ENCODE measurements around the gene STK11. TPM values are rescaled to one million over a fixed set of nuclear protein-coding genes. Genes with fewer than 3 reads are reported as not detected.

Gene STK11
- polyA plus RNA-seq, 2 of the 4 experiments (the other 2 are of a cell fraction) = 16.2 to 33.6 TPM

DNA sequence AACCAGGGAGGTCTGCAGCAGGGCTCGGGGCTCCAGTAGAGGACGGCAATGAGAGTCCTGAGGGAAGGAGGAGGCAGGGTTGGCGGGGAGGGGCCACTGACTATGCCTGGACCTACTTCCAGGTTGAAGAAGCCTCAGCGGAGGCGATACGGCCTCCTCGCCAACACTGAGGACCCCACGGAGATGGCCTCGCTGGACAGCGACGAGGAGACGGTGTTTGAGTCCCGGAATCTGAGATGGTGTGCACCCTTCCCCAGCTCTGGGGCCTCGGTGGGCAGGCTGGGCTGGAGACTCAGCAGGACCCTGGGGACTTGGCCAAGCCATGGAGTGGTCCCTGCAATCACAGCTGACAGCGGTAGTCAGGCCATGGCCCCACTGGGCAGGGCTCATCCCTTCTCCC is 71.5 kb downstream of the STK11 start:
- Histone ChIP-seq H3K4me1 (peaks cover 26% of the 10 kb centered on the region), H3K9me3 (no peaks in the 10 kb centered on the region), H3K4me3 (peak overlapping the region; percentile 80; the same call in 2 of the 3 replicates), H3K4me2 (peak overlapping the region; percentile 99), H3K27ac (peak overlapping the region in 1 of 2 experiments; percentile 100; a peak in 2 of 6 replicates)
- no peak for FAIRE-seq
- DNase-seq (ENCODE audit: low read depth in 1 of 2, low spot score in 1 of 2) = no peak
- no peak for ATAC-seq
- ChIA-PET POLR2A (no interaction called here), CTCF (interaction anchor here (1.1 kb wide), 1 partner anchor 40 kb away, joined by 4 read pairs; no protein-coding TSS in a partner anchor)
- WGBS (ENCODE audit: missing lambda C conversion rate) = 95% methylated on average over 14 of the region's 15 CpGs
- TF ChIP-seq NR3C1 (IDR thresholded peaks at IDR 0.05) = no peak
- no peak for TF ChIP-seq HOXB13 (CRISPR knock-in tag; IDR thresholded peaks at IDR 0.05; ENCODE audit: low read depth)
- no peak for TF ChIP-seq ZFP36 (IDR thresholded peaks at IDR 0.05; ENCODE audit: borderline replicate concordance, partially characterized antibody)
- TF ChIP-seq, protein P1, sequence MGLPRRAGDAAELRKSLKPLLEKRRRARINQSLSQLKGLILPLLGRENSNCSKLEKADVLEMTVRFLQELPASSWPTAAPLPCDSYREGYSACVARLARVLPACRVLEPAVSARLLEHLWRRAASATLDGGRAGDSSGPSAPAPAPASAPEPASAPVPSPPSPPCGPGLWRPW (IDR thresholded peaks at IDR 0.05) = no peak
- TF ChIP-seq BHLHE40 (IDR thresholded peaks at IDR 0.05; ENCODE audit: low read depth, low read length) = no peak
- TF ChIP-seq ESRRA (IDR thresholded peaks at IDR 0.05; ENCODE audit: borderline replicate concordance, low read length) = no peak
- TF ChIP-seq ZSCAN20 (CRISPR knock-in tag; IDR thresholded peaks at IDR 0.05) = no peak
- no peak for TF ChIP-seq RFX5 (IDR thresholded peaks at IDR 0.05)
- no peak for TF ChIP-seq JUNB (IDR thresholded peaks at IDR 0.05)
- TF ChIP-seq MYC (IDR thresholded peaks at IDR 0.05; ENCODE audit: borderline replicate concordance, low read length) = no peak
- TF ChIP-seq EHF (CRISPR knock-in tag; IDR thresholded peaks at IDR 0.05) = no peak
- no peak for TF ChIP-seq HEYL (CRISPR knock-in tag; IDR thresholded peaks at IDR 0.05)
- TF ChIP-seq MAZ (IDR thresholded peaks at IDR 0.05; ENCODE audit: borderline replicate concordance, low read depth, low read length) = no peak
- no peak for TF ChIP-seq HOXA7 (CRISPR knock-in tag; IDR thresholded peaks at IDR 0.05)
- no peak for TF ChIP-seq CEBPB (IDR thresholded peaks at IDR 0.05)
- no peak for TF ChIP-seq CBX8 (IDR thresholded peaks at IDR 0.05)
- TF ChIP-seq KDM5A (IDR thresholded peaks at IDR 0.05) = no peak

Other genes starting within 250 kb of the STK11 start
- gene WDR18, start 221.4 kb upstream of the STK11 start, polyA plus RNA-seq (2011; rRNA removed) = 22.2 and 23.8 TPM in 2 replicates
- gene WDR18, start 221.4 kb upstream of the STK11 start, polyA plus RNA-seq (2017; fragmentation: RNase III; extraction: RNeasy Plus Mini Kit Qiagen cat#74134 plus additional on column Dnase treatment) = 41.7 to 48.9 TPM (median 48.1 TPM) in 3 replicates
- 0.65 and 0.67 TPM in 2 replicates for gene GRIN3B, start 205.4 kb upstream of the STK11 start, polyA plus RNA-seq (2011; rRNA removed)
- gene GRIN3B, start 205.4 kb upstream of the STK11 start, polyA plus RNA-seq (2017; fragmentation: RNase III; extraction: RNeasy Plus Mini Kit Qiagen cat#74134 plus additional on column Dnase treatment) = 1.1 to 1.5 TPM (median 1.5 TPM) in 3 replicates
- 45.6 and 53.3 TPM in 2 replicates for gene TMEM259, start 184.7 kb upstream of the STK11 start, polyA plus RNA-seq (2011; rRNA removed)
- gene TMEM259, start 184.7 kb upstream of the STK11 start, polyA plus RNA-seq (2017; fragmentation: RNase III; extraction: RNeasy Plus Mini Kit Qiagen cat#74134 plus additional on column Dnase treatment) = 71.1 to 82.2 TPM (median 78.3 TPM) in 3 replicates
- gene RNU6-2, start 184.3 kb upstream of the STK11 start, polyA plus RNA-seq (2011; rRNA removed) = not detected in 2 replicates
- not detected in 3 replicates for gene RNU6-2, start 184.3 kb upstream of the STK11 start, polyA plus RNA-seq (2017; fragmentation: RNase III; extraction: RNeasy Plus Mini Kit Qiagen cat#74134 plus additional on column Dnase treatment)
- 31.7 and 32.2 TPM in 2 replicates for gene CNN2, start 179.2 kb upstream of the STK11 start, polyA plus RNA-seq (2011; rRNA removed)
- 99.3 to 115 TPM (median 101 TPM) in 3 replicates for gene CNN2, start 179.2 kb upstream of the STK11 start, polyA plus RNA-seq (2017; fragmentation: RNase III; extraction: RNeasy Plus Mini Kit Qiagen cat#74134 plus additional on column Dnase treatment)
- gene ABCA7, start 165.7 kb upstream of the STK11 start, polyA plus RNA-seq (2011; rRNA removed) = 5.0 and 6.6 TPM in 2 replicates
- 8.8 to 13.5 TPM (median 12.6 TPM) in 3 replicates for gene ABCA7, start 165.7 kb upstream of the STK11 start, polyA plus RNA-seq (2017; fragmentation: RNase III; extraction: RNeasy Plus Mini Kit Qiagen cat#74134 plus additional on column Dnase treatment)
- 0.48 and 1.2 TPM in 2 replicates for gene ARHGAP45, start 138.6 kb upstream of the STK11 start, polyA plus RNA-seq (2011; rRNA removed)
- gene ARHGAP45, start 138.6 kb upstream of the STK11 start, polyA plus RNA-seq (2017; fragmentation: RNase III; extraction: RNeasy Plus Mini Kit Qiagen cat#74134 plus additional on column Dnase treatment) = 1.5 to 1.9 TPM (median 1.8 TPM) in 3 replicates
- 81.0 and 99.6 TPM in 2 replicates for gene POLR2E, start 110.4 kb upstream of the STK11 start, polyA plus RNA-seq (2011; rRNA removed)
- 170 to 181 TPM (median 172 TPM) in 3 replicates for gene POLR2E, start 110.4 kb upstream of the STK11 start, polyA plus RNA-seq (2017; fragmentation: RNase III; extraction: RNeasy Plus Mini Kit Qiagen cat#74134 plus additional on column Dnase treatment)
- 223 and 248 TPM in 2 replicates for gene GPX4, start 101.8 kb upstream of the STK11 start, polyA plus RNA-seq (2011; rRNA removed)
- gene GPX4, start 101.8 kb upstream of the STK11 start, polyA plus RNA-seq (2017; fragmentation: RNase III; extraction: RNeasy Plus Mini Kit Qiagen cat#74134 plus additional on column Dnase treatment) = 370 to 402 TPM (median 394 TPM) in 3 replicates
- gene SBNO2, start 31.5 kb upstream of the STK11 start, polyA plus RNA-seq (2011; rRNA removed) = 6.8 and 8.4 TPM in 2 replicates
- gene SBNO2, start 31.5 kb upstream of the STK11 start, polyA plus RNA-seq (2017; fragmentation: RNase III; extraction: RNeasy Plus Mini Kit Qiagen cat#74134 plus additional on column Dnase treatment) = 27.0 to 32.0 TPM (median 27.7 TPM) in 3 replicates
- 0.19 and 0.30 TPM in 2 replicates for gene CBARP, start 32.2 kb downstream of the STK11 start, polyA plus RNA-seq (2011; rRNA removed)
- gene CBARP, start 32.2 kb downstream of the STK11 start, polyA plus RNA-seq (2017; fragmentation: RNase III; extraction: RNeasy Plus Mini Kit Qiagen cat#74134 plus additional on column Dnase treatment) = 1.7 to 2.0 TPM (median 1.9 TPM) in 3 replicates
- gene ATP5F1D, start 36.0 kb downstream of the STK11 start, polyA plus RNA-seq (2011; rRNA removed) = 18.5 and 28.7 TPM in 2 replicates
- 96.9 to 101 TPM (median 99.7 TPM) in 3 replicates for gene ATP5F1D, start 36.0 kb downstream of the STK11 start, polyA plus RNA-seq (2017; fragmentation: RNase III; extraction: RNeasy Plus Mini Kit Qiagen cat#74134 plus additional on column Dnase treatment)
- gene MIDN, start 42.8 kb downstream of the STK11 start, polyA plus RNA-seq (2011; rRNA removed) = 9.1 and 11.8 TPM in 2 replicates
- 27.7 to 33.4 TPM (median 31.4 TPM) in 3 replicates for gene MIDN, start 42.8 kb downstream of the STK11 start, polyA plus RNA-seq (2017; fragmentation: RNase III; extraction: RNeasy Plus Mini Kit Qiagen cat#74134 plus additional on column Dnase treatment)
- gene CIRBP, start 63.6 kb downstream of the STK11 start, polyA plus RNA-seq (2011; rRNA removed) = 92.4 and 151 TPM in 2 replicates
- 178 to 201 TPM (median 189 TPM) in 3 replicates for gene CIRBP, start 63.6 kb downstream of the STK11 start, polyA plus RNA-seq (2017; fragmentation: RNase III; extraction: RNeasy Plus Mini Kit Qiagen cat#74134 plus additional on column Dnase treatment)
- gene FAM174C, start 69.8 kb downstream of the STK11 start, polyA plus RNA-seq (2011; rRNA removed) = 22.7 and 24.8 TPM in 2 replicates
- 35.6 to 37.6 TPM (median 37.1 TPM) in 3 replicates for gene FAM174C, start 69.8 kb downstream of the STK11 start, polyA plus RNA-seq (2017; fragmentation: RNase III; extraction: RNeasy Plus Mini Kit Qiagen cat#74134 plus additional on column Dnase treatment)
- 0.16 and 0.24 TPM in 2 replicates for gene EFNA2, start 80.1 kb downstream of the STK11 start, polyA plus RNA-seq (2011; rRNA removed)
- gene EFNA2, start 80.1 kb downstream of the STK11 start, polyA plus RNA-seq (2017; fragmentation: RNase III; extraction: RNeasy Plus Mini Kit Qiagen cat#74134 plus additional on column Dnase treatment) = 0.84 to 1.3 TPM (median 1.2 TPM) in 3 replicates
- 18.6 and 19.3 TPM in 2 replicates for gene NDUFS7, start 178.1 kb downstream of the STK11 start, polyA plus RNA-seq (2011; rRNA removed)
- gene NDUFS7, start 178.1 kb downstream of the STK11 start, polyA plus RNA-seq (2017; fragmentation: RNase III; extraction: RNeasy Plus Mini Kit Qiagen cat#74134 plus additional on column Dnase treatment) = 68.4 to 72.8 TPM (median 68.9 TPM) in 3 replicates
- gene GAMT, start 195.8 kb downstream of the STK11 start, polyA plus RNA-seq (2011; rRNA removed) = 11.3 and 13.6 TPM in 2 replicates
- 24.7 to 26.0 TPM (median 25.7 TPM) in 3 replicates for gene GAMT, start 195.8 kb downstream of the STK11 start, polyA plus RNA-seq (2017; fragmentation: RNase III; extraction: RNeasy Plus Mini Kit Qiagen cat#74134 plus additional on column Dnase treatment)
- gene DAZAP1, start 201.8 kb downstream of the STK11 start, polyA plus RNA-seq (2011; rRNA removed) = 47.8 and 58.9 TPM in 2 replicates
- 86.3 to 87.7 TPM (median 86.5 TPM) in 3 replicates for gene DAZAP1, start 201.8 kb downstream of the STK11 start, polyA plus RNA-seq (2017; fragmentation: RNase III; extraction: RNeasy Plus Mini Kit Qiagen cat#74134 plus additional on column Dnase treatment)
- 485 and 525 TPM in 2 replicates for gene RPS15, start 232.6 kb downstream of the STK11 start, polyA plus RNA-seq (2011; rRNA removed)
- gene RPS15, start 232.6 kb downstream of the STK11 start, polyA plus RNA-seq (2017; fragmentation: RNase III; extraction: RNeasy Plus Mini Kit Qiagen cat#74134 plus additional on column Dnase treatment) = 1,370 to 1,458 TPM (median 1,378 TPM) in 3 replicates
- gene APC2, start 244.3 kb downstream of the STK11 start, polyA plus RNA-seq (2011; rRNA removed) = 0.32 and 0.36 TPM in 2 replicates
- gene APC2, start 244.3 kb downstream of the STK11 start, polyA plus RNA-seq (2017; fragmentation: RNase III; extraction: RNeasy Plus Mini Kit Qiagen cat#74134 plus additional on column Dnase treatment) = 1.3 to 1.6 TPM (median 1.6 TPM) in 3 replicates